HG02759 (cell line): ENCODE measurements around the gene KIF1A.

Experiments used
- ATAC-seq: cut with Tn5 transposase; IDR thresholded peaks from one replicate; pipeline ENCODE4 v1.9.1; 2021; ENCODE audit warnings: mild to moderate bottlenecking, moderate library complexity; ENCODE audit not compliant: unreplicated experiment

Gene KIF1A

GRCh38 chr2:240737958-240738357 is 82.1 kb downstream of the KIF1A start:
- no peak for ATAC-seq

DNA sequence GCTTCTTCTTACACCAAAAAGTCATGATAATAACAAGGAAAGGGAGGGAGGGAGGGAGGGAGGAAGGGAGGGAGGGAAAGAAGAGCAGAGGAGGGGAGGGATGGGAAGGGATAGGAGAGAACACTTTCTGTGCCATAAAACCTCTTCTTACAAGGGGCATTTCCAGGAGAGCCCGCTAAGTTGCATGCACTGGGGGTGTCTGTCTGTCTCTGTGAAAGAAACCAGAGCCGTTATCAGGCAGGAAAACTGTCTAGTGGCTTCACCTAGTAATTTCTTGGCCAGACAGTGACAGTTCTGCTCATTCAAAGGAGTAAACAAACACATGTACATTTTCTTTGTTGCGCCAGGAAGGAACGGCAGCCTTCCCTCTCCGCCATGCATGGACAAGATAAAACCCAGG is 82.5 kb downstream of the KIF1A start:
- no peak for ATAC-seq

DNA sequence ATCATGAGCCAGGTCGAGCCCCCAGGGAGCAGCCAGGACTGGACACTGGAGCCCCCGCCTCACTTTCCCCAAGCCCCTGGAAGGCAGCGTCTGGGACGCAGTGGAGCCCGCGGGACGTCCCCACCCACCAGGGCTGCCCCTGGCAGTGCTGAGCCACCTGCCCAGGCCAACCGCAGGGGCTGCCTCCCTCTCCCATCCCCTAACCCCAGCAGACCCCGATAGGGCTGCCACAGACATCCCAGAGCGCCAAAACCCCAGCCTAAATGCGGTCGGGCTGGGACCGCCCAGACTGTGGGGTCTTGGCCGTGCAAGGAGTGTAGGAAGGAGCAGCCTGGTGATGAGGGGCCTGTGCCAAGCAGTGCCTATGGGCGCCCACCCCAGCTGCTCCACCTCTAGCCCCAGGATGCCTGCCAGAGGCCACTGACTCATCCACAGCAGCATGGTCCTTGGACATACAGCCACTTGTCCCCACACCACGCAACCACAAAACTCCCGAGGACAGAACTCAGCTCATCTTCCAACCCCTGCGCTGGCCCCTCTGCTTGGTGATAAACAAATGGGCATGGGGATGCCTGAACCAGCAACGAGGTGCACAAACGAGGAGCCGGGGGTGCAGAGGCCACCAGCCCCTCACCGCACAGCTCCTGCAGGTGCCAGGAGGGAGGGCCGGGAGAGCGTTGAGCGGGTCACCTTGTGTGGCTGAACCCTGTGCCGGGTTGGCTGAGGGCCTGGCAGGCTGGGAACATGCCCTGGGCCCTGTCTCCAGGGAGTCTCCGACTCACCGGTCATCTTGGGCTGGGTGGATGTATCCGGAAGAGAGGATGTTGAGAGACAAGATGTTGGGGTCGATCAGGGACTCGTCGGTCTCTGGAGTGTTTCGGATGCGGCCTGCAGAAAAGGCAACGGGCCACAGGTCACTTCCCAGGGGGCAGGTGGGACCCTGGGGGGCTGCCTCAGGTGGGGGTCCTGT is 83.5 kb downstream of the KIF1A start:
- ATAC-seq = no peak

GRCh38 chr2:240735476-240735875 is 84.5 kb downstream of the KIF1A start:
- ATAC-seq = no peak

- no peak for ATAC-seq
These were observed 85.3 kb downstream of the KIF1A start for GRCh38 chr2:240734756-240735155.

DNA sequence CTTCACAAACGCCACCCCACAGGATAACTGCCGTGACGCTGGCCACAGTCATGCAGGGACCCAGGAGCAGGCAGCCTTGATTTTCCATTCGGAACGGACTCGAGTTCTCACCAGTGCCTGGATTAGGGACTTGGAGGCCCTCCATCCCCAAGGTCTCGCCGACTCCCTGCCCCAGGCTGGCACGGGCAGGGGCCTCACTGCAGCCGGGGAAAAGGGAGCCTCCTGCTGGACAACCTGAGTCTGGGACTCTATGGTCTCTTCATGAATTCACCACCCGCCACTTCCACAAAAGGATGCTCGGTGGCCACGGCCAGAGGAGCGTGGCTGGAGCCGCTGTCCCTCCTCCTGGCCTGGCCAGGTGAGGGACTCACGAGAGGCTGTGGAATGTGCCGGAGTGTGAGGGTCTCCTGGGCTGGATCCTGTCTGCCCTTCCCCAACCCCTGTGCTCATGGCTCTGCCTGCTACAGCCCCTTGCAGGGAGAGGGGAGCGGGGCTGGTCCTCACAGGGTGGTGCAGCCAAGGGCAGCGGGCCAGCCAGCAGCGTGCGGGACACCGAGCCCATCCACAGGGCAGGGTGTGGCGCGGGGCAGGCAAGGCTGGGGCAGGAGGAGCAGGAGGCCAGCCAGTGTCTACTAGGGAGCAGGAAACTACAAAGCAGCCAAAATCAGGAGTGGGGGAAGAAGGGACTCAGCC is 86.1 kb downstream of the KIF1A start:
- no peak for ATAC-seq

DNA sequence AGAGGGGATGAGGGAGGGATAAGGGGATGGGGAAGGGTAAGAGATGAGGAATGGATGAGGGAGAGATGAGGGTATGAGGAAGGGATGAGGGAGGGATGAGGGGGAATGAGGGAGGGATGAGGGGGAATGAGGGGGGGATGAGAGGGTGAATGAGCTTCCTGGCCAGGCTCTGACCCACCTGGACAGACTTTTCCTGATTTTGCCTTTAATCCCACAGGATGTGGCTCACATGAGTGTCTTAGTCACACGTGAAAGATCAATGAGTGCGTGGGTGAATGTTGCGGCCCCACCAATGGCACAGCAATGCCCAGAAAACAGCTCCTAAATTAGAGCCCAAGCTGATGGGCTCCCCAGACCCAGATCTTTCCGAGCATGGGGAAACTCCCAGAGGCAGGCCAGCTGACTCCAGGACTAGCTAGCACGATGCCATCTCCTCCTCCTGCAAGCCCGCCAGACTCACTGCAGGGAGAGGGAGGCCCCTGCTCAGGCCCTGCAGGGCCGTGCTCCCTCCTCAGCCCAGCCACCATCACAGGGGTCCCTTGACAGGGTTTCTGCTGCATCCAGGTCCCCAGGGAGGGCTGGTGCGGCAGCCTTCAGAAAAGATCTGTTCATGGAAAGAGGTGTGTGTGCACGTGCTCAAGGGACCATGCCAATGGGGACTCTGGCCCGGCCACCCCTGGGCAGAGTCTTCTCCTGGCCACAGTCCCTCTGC is 87.0 kb downstream of the KIF1A start:
- ATAC-seq = no peak

DNA sequence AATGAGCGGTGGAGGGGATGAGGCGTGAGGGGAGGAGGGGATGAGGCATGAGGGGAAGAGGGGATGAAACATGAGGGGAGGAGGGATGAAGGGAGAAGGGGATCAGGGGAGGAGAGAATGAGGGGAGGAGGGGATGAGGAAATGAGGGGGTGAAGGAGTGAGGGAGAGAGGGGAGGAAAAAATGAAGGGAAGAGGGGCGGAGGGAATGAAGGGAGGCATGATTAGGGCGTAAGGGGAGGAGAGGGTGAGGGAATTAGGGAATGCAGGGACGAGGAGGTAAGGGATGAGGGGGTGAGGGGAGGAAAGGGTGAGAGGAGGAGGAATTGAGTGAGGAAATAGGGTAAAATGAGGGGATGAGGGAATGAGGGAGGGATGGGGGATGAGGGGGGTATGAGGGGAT is 87.8 kb downstream of the KIF1A start:
- ATAC-seq = no peak

DNA sequence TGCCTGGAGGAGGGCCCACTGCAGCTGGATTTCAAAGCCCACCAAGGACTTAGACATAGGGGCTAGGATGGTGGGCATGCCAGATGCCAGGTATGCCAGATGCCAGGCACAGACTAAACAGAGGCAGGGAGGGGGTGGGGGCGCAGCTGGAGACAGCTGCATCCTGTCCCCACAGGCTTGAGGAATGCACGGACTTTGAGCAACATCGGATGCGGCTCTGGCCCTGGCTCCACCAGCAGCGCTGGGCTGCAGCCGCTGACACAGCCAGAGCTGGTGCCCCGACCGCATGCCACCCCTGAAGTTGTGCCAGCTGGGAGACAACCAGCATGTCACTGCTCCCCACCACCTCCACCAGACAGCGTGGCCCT is 88.9 kb downstream of the KIF1A start:
- ATAC-seq = no peak

DNA sequence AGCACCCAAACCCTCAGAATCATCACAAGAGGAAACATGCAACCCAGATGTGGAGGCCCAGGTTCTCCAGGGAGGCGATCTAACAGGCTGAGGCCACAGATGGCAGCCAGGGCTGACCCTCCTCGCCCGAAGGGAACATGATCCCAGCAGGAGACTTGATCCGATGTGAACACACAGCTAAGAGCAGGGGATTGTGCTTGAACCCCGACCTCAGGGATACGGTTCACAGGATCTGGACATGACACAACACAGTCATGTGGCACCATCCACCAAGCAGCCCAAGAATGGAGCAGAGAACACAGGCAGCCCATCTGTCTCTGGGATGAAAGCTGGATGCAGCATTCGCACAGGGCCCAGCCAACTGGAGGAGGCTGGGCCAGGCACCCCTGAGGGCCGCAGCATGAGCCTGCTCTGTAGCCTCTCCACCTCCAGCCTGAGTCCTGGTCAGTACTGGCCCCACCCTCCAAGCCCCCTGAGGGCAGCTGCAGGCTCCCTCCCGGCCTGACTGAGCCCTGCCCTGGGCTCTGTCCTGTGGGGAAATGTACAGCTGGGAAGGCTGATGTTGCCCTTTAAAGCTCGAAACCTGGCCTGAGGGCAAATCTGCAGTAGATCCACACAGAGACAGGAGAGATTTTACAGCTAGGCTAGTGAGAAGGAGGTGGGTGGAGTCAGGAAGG is 89.4 kb downstream of the KIF1A start:
- ATAC-seq = no peak

DNA sequence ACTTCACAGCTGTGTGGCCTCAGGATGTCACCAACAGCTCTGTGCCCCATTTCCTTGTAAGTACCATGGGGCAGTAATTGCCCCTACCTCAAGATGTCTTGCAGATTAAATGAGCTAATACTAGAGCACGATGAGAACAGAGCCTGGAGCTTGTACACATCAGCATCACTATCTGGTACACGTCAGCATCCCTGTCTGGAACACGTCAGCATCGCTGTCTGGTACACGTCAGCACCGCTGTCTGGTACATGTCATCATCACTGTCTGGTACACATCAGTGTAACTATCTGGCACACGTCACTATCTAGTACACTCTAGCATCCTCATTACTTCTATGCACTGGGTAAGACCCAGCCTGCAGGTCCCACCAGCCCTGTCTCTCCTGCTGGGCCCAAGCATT is 91.2 kb downstream of the KIF1A start:
- ATAC-seq = no peak

DNA sequence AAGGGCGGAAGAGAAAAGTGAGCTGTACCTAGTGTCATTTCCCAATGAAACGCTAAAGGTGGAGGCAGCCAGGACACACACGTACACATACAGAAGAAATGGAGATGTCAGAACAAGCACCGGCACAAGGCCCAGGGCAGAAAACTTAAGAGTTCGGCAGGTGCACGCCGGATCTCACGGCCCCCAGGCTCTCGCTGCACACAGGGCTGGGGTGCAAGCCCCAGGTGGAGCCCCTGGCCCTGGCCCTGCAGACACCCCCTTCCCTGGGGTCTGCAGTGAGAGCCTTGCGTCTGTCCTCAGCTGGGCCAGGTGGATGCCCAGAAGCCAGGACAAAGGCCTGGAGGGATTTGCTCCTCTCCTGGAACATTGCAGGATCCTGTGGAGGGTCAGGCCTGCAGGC is 91.7 kb downstream of the KIF1A start:
- no peak for ATAC-seq

DNA sequence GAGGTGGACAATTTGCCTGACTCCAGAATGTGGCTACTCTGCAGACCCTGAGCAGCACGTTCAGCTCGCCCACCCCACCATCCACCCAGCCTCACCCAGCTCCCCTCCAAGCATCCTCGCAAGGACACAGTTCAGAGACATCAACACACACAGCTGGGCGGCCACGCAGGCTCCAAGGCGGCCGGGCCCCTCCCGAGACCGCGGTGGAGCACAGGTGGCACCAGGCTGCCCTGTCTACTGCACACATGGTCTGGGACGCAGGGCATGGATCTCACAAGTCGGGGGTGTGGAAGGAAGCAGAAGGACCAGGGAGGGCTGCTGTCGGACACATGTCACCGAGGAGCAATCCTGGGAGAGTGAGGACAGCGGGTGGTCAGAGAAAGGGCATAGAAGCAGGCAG is 92.1 kb downstream of the KIF1A start:
- ATAC-seq = no peak

DNA sequence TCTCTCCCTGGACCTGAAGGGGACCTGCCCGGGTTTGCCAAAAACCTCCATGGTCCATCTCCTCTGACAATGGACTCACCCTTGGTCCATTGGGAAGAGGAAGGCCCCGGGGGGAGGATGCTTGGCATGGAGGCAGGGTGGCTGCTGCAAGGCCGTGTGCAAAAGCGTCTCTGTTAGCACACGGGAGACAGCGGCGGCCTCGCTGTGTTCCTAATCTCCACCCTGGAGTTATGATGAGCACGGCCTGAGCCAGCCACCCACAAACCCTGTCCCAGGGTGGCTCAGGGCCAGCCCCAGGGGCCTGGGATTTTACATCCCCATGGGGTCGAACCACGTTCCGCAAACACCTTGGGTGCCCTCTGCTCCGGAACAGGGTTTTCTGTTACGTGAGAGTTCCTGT is 92.6 kb downstream of the KIF1A start:
- ATAC-seq = no peak

DNA sequence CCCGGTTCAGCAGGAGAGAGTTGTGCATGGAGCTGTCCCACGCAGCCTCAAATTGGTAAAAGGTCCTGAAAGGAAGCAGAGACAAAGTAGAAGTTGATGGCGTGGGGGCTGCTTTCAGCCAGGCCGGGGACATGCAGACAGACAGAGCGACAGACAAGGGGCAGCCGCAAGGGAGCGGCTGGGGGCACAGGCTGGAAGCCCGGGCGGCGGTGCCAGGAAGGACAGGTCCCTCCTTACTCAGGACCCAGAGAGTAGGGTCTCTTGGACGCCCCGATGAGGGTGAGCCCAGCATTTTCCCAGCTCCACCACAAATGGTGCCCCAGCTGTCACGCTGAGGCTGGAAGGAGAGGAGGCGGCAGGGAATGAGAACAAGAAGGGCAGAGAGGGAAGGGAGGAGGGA is 93.1 kb downstream of the KIF1A start:
- no peak for ATAC-seq

DNA sequence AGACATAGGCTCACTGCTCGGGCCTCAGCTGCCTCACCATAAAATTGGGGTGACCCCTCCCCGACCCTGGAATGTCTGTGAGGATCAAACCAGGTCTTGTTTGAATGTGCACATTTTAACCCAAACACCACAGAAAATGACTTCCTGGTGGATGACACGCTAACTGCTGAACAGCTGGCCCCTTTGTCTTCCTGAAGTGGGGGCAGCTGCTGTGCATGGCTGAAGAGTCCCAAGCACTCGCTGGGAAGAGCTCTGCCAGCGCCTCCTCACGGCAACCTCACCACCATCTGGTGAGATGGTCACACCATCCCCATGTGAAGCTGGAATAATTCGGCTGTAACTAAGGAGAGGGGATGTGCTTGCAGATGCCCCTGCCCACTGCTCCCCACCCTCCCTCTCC is 94.3 kb downstream of the KIF1A start:
- no peak for ATAC-seq

DNA sequence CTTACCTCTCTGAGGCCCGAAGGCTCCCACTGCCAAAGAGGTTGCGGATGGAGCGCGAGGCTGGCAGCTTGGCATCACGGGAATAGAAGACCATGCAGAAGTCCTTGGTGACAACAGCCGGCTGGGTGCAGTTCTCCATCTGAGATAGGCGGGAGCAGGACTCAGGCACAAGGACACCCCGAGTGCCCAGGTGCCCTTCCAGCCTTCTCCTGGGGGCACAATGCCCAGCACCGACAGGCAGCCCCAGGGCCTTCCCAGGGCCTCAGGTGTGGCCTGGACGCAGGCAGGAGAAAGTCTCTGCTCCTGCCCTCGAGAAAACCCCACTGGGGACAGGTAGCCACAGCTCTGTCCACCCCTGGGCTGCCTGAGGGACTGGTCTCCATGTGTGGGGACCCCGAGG is 94.8 kb downstream of the KIF1A start:
- ATAC-seq = no peak

GRCh38 chr2:240724431-240724830 is 95.6 kb downstream of the KIF1A start:
- ATAC-seq = no peak

- ATAC-seq = no peak
These were observed 96.2 kb downstream of the KIF1A start for GRCh38 chr2:240723851-240724250.

GRCh38 chr2:240722796-240723735 is 97.0 kb downstream of the KIF1A start:
- ATAC-seq = no peak
